IMR-90 (cell line): Measurements from ENCODE around the gene STX16. TPM values are rescaled to one million over a fixed set of nuclear protein-coding genes. Genes with fewer than 3 reads are reported as not detected.

Experiments used
- ATAC-seq: fragments of 200-7000 bp; cut with Tn5 transposase; 2 replicates; pipeline ENCODE4 v1.9.1; 2020; ENCODE audit warnings: low read depth, mild to moderate bottlenecking, moderate library complexity
- BruUV-seq: library from RNA; stranded (reverse); fragments of 400-500 nt; replicated peaks from 2 replicates; lab custom pipeline; 2021; lab: Mats Ljungman, UMichigan
- CTCF ChIA-PET: fragments of 300-600 bp; formaldehyde crosslinking; extraction: SDS; loops from one replicate; lab custom pipeline; 2021; ENCODE audit warnings: antibody characterized with exemption; lab: Yijun Ruan, JAX
- POLR2A ChIA-PET: fragments of 300-600 bp; sonication (Branson Sonifier 250); formaldehyde crosslinking; loops from one replicate; lab custom pipeline; 2022; ENCODE audit warnings: antibody characterized with exemption; ENCODE audit not compliant: unreplicated experiment; lab: Charles Lee
- DNase-seq: peaks from one replicate; pipeline ENCODE4 v3.0.0; 2013
- H2AFZ ChIP-seq: replicated peaks from 2 replicates; pipeline ENCODE3; 2013; ENCODE audit warnings: low read length, mild to moderate bottlenecking; ENCODE audit not compliant: poor library complexity
- H2AK5ac ChIP-seq: 2 replicates; pipeline ENCODE4 v1.6.1; 2013; ENCODE audit warnings: low read depth, low read length, inconsistent platforms
- H2AK9ac ChIP-seq: replicated peaks from 2 replicates; pipeline ENCODE3; 2013; ENCODE audit warnings: mild to moderate bottlenecking, low read depth, low read length, moderate library complexity; ENCODE audit not compliant: poor library complexity
- H2BK120ac ChIP-seq: 2 replicates; pipeline ENCODE4 v1.6.1; 2013; ENCODE audit warnings: low read depth, low read length, inconsistent platforms
- H2BK15ac ChIP-seq: 3 replicates; pipeline ENCODE4 v1.6.1; 2013; ENCODE audit warnings: low read depth, low read length, inconsistent platforms
- H2BK20ac ChIP-seq: 2 replicates; pipeline ENCODE4 v1.6.1; 2013; ENCODE audit warnings: low read depth, mild to moderate bottlenecking, inconsistent platforms, low read length, moderate library complexity
- H2BK5ac ChIP-seq: 2 replicates; pipeline ENCODE4 v1.6.1; 2013; ENCODE audit warnings: mild to moderate bottlenecking, low read depth, low read length, inconsistent platforms; ENCODE audit not compliant: poor library complexity, severe bottlenecking
- H3K14ac ChIP-seq: replicated peaks from 2 replicates; pipeline ENCODE4 v1.6.1; 2013; ENCODE audit warnings: low read depth, low read length, inconsistent platforms
- H3K18ac ChIP-seq: 2 replicates; pipeline ENCODE4 v1.6.1; 2013; ENCODE audit warnings: low read depth, low read length, control low read depth
- H3K23ac ChIP-seq: 2 replicates; pipeline ENCODE4 v1.6.1; 2013; ENCODE audit warnings: low read depth, low read length, inconsistent platforms
- H3K27ac ChIP-seq: 2 replicates; pipeline ENCODE4 v1.5.1; 2013; ENCODE audit warnings: mild to moderate bottlenecking, control low read depth, low read length; ENCODE audit not compliant: insufficient read depth
- H3K27me3 ChIP-seq: 2 replicates; pipeline ENCODE4 v1.6.1; 2013; ENCODE audit warnings: low read length; ENCODE audit not compliant: control insufficient read depth, insufficient read depth
- H3K36me3 ChIP-seq: 2 replicates; pipeline ENCODE4 v1.6.1; 2013; ENCODE audit warnings: low read length, mixed read lengths; ENCODE audit not compliant: control insufficient read depth, insufficient read depth
- H3K4ac ChIP-seq: 2 replicates; pipeline ENCODE4 v1.6.1; 2013; ENCODE audit warnings: low read depth, low read length, inconsistent platforms
- H3K4me1 ChIP-seq: 2 replicates; pipeline ENCODE4 v1.6.1; 2013; ENCODE audit warnings: low read length, mixed read lengths; ENCODE audit not compliant: control insufficient read depth, insufficient read depth
- H3K4me2 ChIP-seq: 2 replicates; pipeline ENCODE4 v1.6.1; 2013; ENCODE audit warnings: low read depth, mild to moderate bottlenecking, control low read depth, low read length, moderate library complexity
- H3K4me3 ChIP-seq: 2 replicates; pipeline ENCODE4 v1.5.1; 2013; ENCODE audit warnings: low read depth, mild to moderate bottlenecking, control low read depth, low read length, moderate library complexity; ENCODE audit not compliant: insufficient read depth
- H3K56ac ChIP-seq: 2 replicates; pipeline ENCODE4 v1.6.1; 2013; ENCODE audit warnings: low read length, inconsistent platforms; ENCODE audit not compliant: insufficient read depth; ENCODE audit errors: extremely low read depth
- H3K79me1 ChIP-seq, 2 experiments: 2 replicates each; pipeline ENCODE4 v1.6.1; 2013; ENCODE audit warnings: low read length in 2 of 2, inconsistent platforms in 1 of 2, low read depth in 1 of 2
- H3K9ac ChIP-seq: 2 replicates; pipeline ENCODE4 v1.6.1; 2013; ENCODE audit warnings: low read depth, low read length, control low read depth
- H3K9me1 ChIP-seq: 2 replicates; pipeline ENCODE4 v1.6.1; 2013; ENCODE audit warnings: low read length, inconsistent platforms; ENCODE audit not compliant: insufficient read depth
- H3K9me3 ChIP-seq: 2 replicates; pipeline ENCODE4 v1.6.1; 2013; ENCODE audit warnings: low read length; ENCODE audit not compliant: control insufficient read depth, insufficient read depth
- H4K20me1 ChIP-seq: 2 replicates; pipeline ENCODE4 v1.6.1; 2013; ENCODE audit warnings: low read length, inconsistent platforms; ENCODE audit not compliant: insufficient read depth
- H4K5ac ChIP-seq: 2 replicates; pipeline ENCODE4 v1.6.1; 2013; ENCODE audit warnings: mild to moderate bottlenecking, low read depth, low read length, control low read depth
- H4K8ac ChIP-seq, 2 experiments: 2 replicates each; pipeline ENCODE4 v1.6.1; 2013; ENCODE audit warnings: low read depth in 2 of 2, low read length in 2 of 2, control low read depth in 1 of 2, inconsistent platforms in 1 of 2
- H4K91ac ChIP-seq: 2 replicates; pipeline ENCODE4 v1.6.1; 2013; ENCODE audit warnings: low read depth, low read length, inconsistent platforms; ENCODE audit not compliant: insufficient read depth
- BHLHE40 ChIP-seq: fragments of 150-350 bp; IDR thresholded peaks from 2 replicates; pipeline ENCODE4 v1.6.1; 2016; ENCODE audit warnings: mild to moderate bottlenecking, low read depth, low read length
- CEBPB ChIP-seq: IDR thresholded peaks from 2 replicates; pipeline ENCODE4 v1.6.1; 2012; ENCODE audit warnings: low read depth, low read length, improper control_type of control experiment
- CHD1 ChIP-seq: IDR thresholded peaks from 2 replicates; pipeline ENCODE4 v1.6.1; 2012; ENCODE audit warnings: low read depth, low read length, improper control_type of control experiment
- CTCF ChIP-seq: conservative IDR thresholded peaks from 2 replicates; pipeline ENCODE4 v1.5.1; 2012; ENCODE audit warnings: mild to moderate bottlenecking, low read depth, low read length, improper control_type of control experiment
- ELK1 ChIP-seq: fragments of 150-350 bp; IDR thresholded peaks from 2 replicates; pipeline ENCODE4 v1.6.1; 2016; ENCODE audit warnings: low read depth, mild to moderate bottlenecking, low read length, moderate library complexity, borderline replicate concordance
- FOS ChIP-seq: fragments of 150-350 bp; IDR thresholded peaks from 2 replicates; pipeline ENCODE4 v1.6.1; 2016; ENCODE audit warnings: low read depth, low read length
- MAFK ChIP-seq: IDR thresholded peaks from 2 replicates; pipeline ENCODE4 v1.6.1; 2012; ENCODE audit warnings: low read depth, low read length, improper control_type of control experiment
- MAZ ChIP-seq: IDR thresholded peaks from 2 replicates; pipeline ENCODE4 v1.6.1; 2012; ENCODE audit warnings: low read depth, mild to moderate bottlenecking, low read length, improper control_type of control experiment, moderate library complexity, borderline replicate concordance
- MXI1 ChIP-seq: IDR thresholded peaks from 2 replicates; pipeline ENCODE4 v1.6.1; 2012; ENCODE audit warnings: low read depth, mild to moderate bottlenecking, low read length, moderate library complexity, borderline replicate concordance
- NFE2L2 ChIP-seq: fragments of 150-350 bp; IDR thresholded peaks from 2 replicates; pipeline ENCODE4 v1.6.1; 2016; ENCODE audit warnings: low read depth, mild to moderate bottlenecking, low read length
- POLR2A ChIP-seq: IDR thresholded peaks from 2 replicates; pipeline ENCODE4 v1.6.1; 2012; ENCODE audit warnings: mild to moderate bottlenecking, low read depth, low read length
- RAD21 ChIP-seq: IDR thresholded peaks from 2 replicates; pipeline ENCODE4 v1.6.1; 2012; ENCODE audit warnings: low read length, improper control_type of control experiment
- RCOR1 ChIP-seq: IDR thresholded peaks from 2 replicates; pipeline ENCODE4 v1.6.1; 2012; ENCODE audit warnings: mild to moderate bottlenecking, low read length, improper control_type of control experiment; ENCODE audit not compliant: insufficient replicate concordance
- RFX5 ChIP-seq: IDR thresholded peaks from 2 replicates; pipeline ENCODE4 v1.8.0; 2012; ENCODE audit warnings: low read depth, mild to moderate bottlenecking, low read length, moderate library complexity
- SMC3 ChIP-seq: fragments of 150-350 bp; IDR thresholded peaks from 2 replicates; pipeline ENCODE4 v1.6.1; 2016; ENCODE audit warnings: low read depth, mild to moderate bottlenecking, antibody characterized with exemption, low read length, moderate library complexity
- USF2 ChIP-seq: fragments of 150-350 bp; IDR thresholded peaks from 2 replicates; pipeline ENCODE4 v1.6.1; 2017; ENCODE audit warnings: mild to moderate bottlenecking, antibody characterized with exemption, low read length, low read depth
- WGBS, 2 experiments: methylation state at CpG; one replicate each; pipeline versions ENCODE4 v1.1.5 to v1.1.7; 2013; ENCODE audit warnings: missing lambda C conversion rate in 2 of 2; ENCODE audit not compliant: insufficient read length in 1 of 2; ENCODE audit errors: extremely low coverage in 2 of 2; 5-methylcytosine and 5-hydroxymethylcytosine counted together
- dilution Hi-C: fragments of 300-500 bp; cut with HindIII; formaldehyde crosslinking; loops from one replicate; pipeline ENCODE4 v1.14.3; 2018; ENCODE audit warnings: low sequenced_read_pairs; ENCODE audit not compliant: unreplicated experiment
- in situ Hi-C: fragments of 300-500 bp; cut with MboI; formaldehyde crosslinking; loops from 3 replicates; pipeline ENCODE4 v1.14.3; 2019; ENCODE audit warnings: low sequenced_read_pairs, inconsistent platforms, mixed read lengths
- intact Hi-C: fragments of 100-400 bp; cut with micrococcal nuclease; formaldehyde crosslinking; loops from 2 replicates; pipeline ENCODE4 v1.10.0; 2022
- polyA plus RNA-seq, 3 experiments: library from polyadenylated mRNA; depleted of rRNA; stranded (reverse); fragments of >200 nt; gene quantifications; 2 replicates each; pipeline ENCODE4 v1.2.3, GENCODE V29; 2012; ENCODE audit warnings: low replicate concordance in 1 of 3
- total RNA-seq: library from RNA; depleted of rRNA; stranded (reverse); fragments of >200 nt; gene quantifications from 2 replicates; pipeline ENCODE4 v1.2.3, GENCODE V29; 2012

The STX16 gene
- total and polyA plus RNA-seq, 2 of the 4 experiments (the other 2 are of a cell fraction) = 26.9 to 58.2 TPM

GRCh38 chr20:58695895-58696375, 44.9 kb downstream of the STX16 start:
- Histone ChIP-seq H3K36me3 (peaks cover 26% of the 10 kb centered on the region), H3K27me3 (no peaks in the 10 kb centered on the region), H2BK15ac (no peak overlapping the region), H4K20me1 (no peaks in the 10 kb centered on the region), H3K9me1 (peaks cover 16% of the 10 kb centered on the region), H3K23ac (no peak overlapping the region), H2AK9ac (no peak overlapping the region), H3K4ac (no peak overlapping the region), H2AK5ac (no peak overlapping the region), H4K8ac (no peak overlapping the region), H4K5ac (no peak overlapping the region), H3K56ac (no peak overlapping the region), H3K79me1 (peaks cover 6 to 21% of the 10 kb centered on the region in 2 experiments; a peak in 2 of 4 replicates), H3K4me1 (peaks cover 18% of the 10 kb centered on the region), H4K91ac (no peak overlapping the region), H3K27ac (no peak overlapping the region), H3K18ac (no peak overlapping the region), H2AFZ (no peak overlapping the region), H2BK5ac (no peak overlapping the region), H2BK120ac (no peak overlapping the region), H3K4me3 (no peak overlapping the region), H3K4me2 (no peak overlapping the region), H3K9me3 (no peaks in the 10 kb centered on the region), H3K9ac (no peak overlapping the region), H3K14ac (no peak overlapping the region), H2BK20ac (no peak overlapping the region)
- intact Hi-C loops = no loop called here
- BruUV-seq = no TSS peak
- WGBS, 2 experiments = 87% methylated on average over 5 of the region's 10 CpGs; no CpG with 5 or more reads in 1 of the 2 experiments
- DNase-seq (no peak), ATAC-seq (no peak)
- ChIA-PET POLR2A (no interaction called here), CTCF (no interaction called here)
- dilution Hi-C loops = no loop called here
- TF ChIP-seq RFX5 (no peak), FOS (no peak), USF2 (no peak), POLR2A (no peak), BHLHE40 (no peak), CTCF (no peak), MXI1 (no peak), NFE2L2 (no peak), MAFK (no peak), RAD21 (no peak), RCOR1 (no peak), CHD1 (no peak), SMC3 (no peak), CEBPB (no peak), MAZ (no peak), ELK1 (no peak)
- in situ Hi-C loops = no loop called here
